GM19397 (cell line): ENCODE data around the gene GAS6.
"Not testable (repeated sequence)": the region's sequence is repeated elsewhere in the genome, so short reads cannot be mapped to it uniquely, and the experiment has no call there.

Source experiments
- ATAC-seq: cut with Tn5 transposase; IDR thresholded peaks from one replicate; pipeline ENCODE4 v1.9.1; 2021; ENCODE audit warnings: mild to moderate bottlenecking, moderate library complexity; ENCODE audit not compliant: unreplicated experiment

The GAS6 gene

GRCh38 chr13:113794764-113795173 lies 69.1 kb downstream of the GAS6 start:
- no peak for ATAC-seq

GRCh38 chr13:113794086-113794485 lies 69.8 kb downstream of the GAS6 start:
- ATAC-seq, result no peak

- no peak for ATAC-seq
These were observed 70.2 kb downstream of the GAS6 start for GRCh38 chr13:113793718-113794085.

- ATAC-seq, result no peak
These were observed 70.8 kb downstream of the GAS6 start for GRCh38 chr13:113792886-113793717.

GRCh38 chr13:113792236-113792770 lies 71.6 kb downstream of the GAS6 start:
- ATAC-seq, result no peak

- no peak for ATAC-seq
These were observed 72.1 kb downstream of the GAS6 start for GRCh38 chr13:113791761-113792160.

GRCh38 chr13:113791226-113791625 lies 72.7 kb downstream of the GAS6 start:
- no peak for ATAC-seq

GRCh38 chr13:113789931-113790330 lies 73.9 kb downstream of the GAS6 start:
- ATAC-seq, result not testable (repeated sequence)

- no peak for ATAC-seq
These were observed 74.7 kb downstream of the GAS6 start for GRCh38 chr13:113789167-113789566.

GRCh38 chr13:113788413-113789135 lies 75.3 kb downstream of the GAS6 start:
- no peak for ATAC-seq

- ATAC-seq, result no peak
These were observed 76.2 kb downstream of the GAS6 start for GRCh38 chr13:113787694-113788093.

- no peak for ATAC-seq
These were observed 77.5 kb downstream of the GAS6 start for GRCh38 chr13:113786262-113786841.

- ATAC-seq, result no peak
These were observed 78.5 kb downstream of the GAS6 start for GRCh38 chr13:113785051-113786010.

- no peak for ATAC-seq
These were observed 79.2 kb downstream of the GAS6 start for GRCh38 chr13:113784645-113785024.

GRCh38 chr13:113783966-113784644 lies 79.8 kb downstream of the GAS6 start:
- ATAC-seq, result no peak

- no peak for ATAC-seq
These were observed 80.5 kb downstream of the GAS6 start for GRCh38 chr13:113783200-113783881.

GRCh38 chr13:113782472-113782871 lies 81.4 kb downstream of the GAS6 start:
- ATAC-seq, result no peak

- ATAC-seq, result no peak
These were observed 82.3 kb downstream of the GAS6 start for GRCh38 chr13:113781571-113781970.
